Fibroblast of skin of left biceps (primary cell): Measurements from ENCODE around the gene ARHGAP8.

Source experiments
- DNase-seq, 2 experiments: peaks; one replicate each; pipeline ENCODE4 v3.0.0-alpha.2; 2013; ENCODE audit warnings: low read depth in 2 of 2

The ARHGAP8 gene

DNA sequence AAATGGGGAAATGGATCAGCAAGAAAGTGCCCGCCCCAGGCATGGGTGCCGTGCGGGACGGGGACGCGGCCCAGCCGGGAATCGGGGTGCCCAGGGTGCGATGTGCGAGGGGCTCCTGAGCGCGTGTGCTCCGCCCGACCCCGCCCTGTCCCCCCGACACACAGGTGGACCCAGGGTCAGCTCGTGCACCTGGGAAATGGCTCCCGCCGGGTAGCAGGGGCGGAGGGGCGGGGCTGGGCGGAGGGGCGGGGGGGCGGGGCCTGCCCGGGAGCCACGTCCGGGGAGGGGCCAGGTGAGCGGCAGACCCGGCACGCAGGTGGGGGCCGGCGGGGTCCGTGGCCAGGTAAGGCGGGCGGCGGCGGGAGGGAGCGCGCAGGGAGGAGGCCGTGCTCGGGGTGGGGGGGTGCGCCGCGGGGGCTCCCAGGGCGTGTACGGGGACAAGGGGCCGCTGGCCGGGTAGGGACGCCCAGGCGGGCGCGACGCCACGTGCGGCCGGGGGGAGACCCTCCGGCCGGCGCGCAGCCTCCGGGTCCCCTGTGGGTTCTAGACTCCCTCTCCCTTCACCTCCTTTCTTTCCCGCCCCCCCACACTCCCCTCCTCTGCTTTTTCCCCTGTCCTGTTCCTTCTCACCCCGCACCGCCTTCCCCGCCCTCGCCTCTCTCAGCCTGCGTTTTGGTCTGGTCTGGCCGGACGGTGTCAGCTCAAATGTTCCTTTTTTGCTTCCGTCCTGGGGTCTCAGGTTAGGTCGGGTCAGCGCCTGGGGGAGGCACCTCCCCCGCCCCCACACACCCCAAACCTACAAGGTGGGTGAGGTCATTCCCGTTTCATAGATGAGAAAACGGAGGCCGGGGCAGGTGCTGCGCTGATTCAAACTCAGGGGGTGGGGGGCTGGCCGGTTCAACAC is at the start of gene ARHGAP8:
ARHGAP8 (plus strand) TSS at position 291 of the 904 bp plus-strand sequence. CDS start 33,953 bp downstream, outside the sequence.
- DNase-seq, result no peak

- DNase-seq, result no peak
Measured at GRCh38 chr22:44703255-44703870, 49.0 kb upstream of the ARHGAP8 start.

DNA sequence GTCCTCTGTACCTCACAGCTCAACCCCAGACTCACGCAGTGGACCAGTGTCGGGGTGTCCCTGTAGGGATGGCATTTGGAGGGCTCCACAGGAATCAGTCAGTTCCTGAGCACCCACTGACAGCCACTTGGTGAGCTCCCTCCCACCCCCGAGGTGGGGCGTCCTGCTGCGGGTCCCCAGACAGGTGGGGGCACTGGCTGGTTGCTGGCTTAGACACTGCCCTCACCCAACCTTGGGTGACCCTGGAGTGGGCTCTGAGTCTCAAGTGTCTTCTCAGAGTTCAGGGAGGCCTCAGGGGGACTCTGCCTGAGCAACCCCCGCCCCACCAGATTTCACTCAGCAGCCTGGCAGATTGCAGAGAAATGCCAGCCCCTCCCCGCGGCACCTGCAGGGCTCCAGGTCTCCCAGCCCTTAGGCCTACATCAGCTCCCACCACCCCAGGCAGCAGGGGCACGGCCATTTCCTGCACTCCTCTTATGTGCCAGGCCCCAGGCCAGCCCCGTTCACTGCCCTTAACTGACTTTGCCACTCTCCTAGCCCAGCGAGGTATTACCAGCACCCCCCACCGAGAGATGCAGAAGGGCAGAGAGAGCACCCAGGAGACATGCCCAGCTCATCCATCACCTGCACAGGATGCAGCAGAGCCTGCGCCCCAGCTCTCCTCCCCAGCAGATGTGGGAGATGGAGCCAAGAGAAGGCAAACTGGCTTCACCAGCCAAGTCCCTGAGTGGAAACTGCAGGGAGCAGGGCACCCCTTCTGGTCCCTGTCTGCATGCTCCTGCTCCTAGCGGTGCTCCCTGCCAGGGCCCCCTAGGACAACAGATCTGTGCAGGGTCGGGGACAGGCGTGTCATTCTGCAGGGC is 48.0 kb upstream of the ARHGAP8 start:
- DNase-seq, result no peak

GRCh38 chr22:44705022-44705297 is 47.4 kb upstream of the ARHGAP8 start:
- DNase-seq, result no peak

DNA sequence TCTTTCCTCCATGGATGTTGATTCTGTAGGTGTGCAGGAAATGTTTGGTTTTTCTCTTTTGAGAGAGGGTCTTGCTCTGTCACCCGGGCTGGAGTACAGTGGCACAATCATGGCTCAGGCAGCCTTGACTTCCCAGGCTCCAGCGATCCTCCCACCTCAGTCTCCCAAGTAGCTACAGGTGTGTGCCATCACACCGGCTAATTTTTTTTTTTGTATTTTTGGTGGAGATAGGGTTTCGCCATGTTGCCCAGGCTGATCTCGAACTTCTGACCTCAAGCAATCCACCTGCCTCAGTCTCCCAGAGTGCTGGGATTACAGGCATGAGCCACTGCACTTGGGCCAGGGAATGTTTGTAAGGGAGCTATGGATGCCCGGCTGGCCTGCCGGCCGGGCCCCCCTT is 45.9 kb upstream of the ARHGAP8 start:
- no peak for DNase-seq

- no peak for DNase-seq
Measured at GRCh38 chr22:44707178-44707577, 45.2 kb upstream of the ARHGAP8 start.

GRCh38 chr22:44707752-44708151 is 44.6 kb upstream of the ARHGAP8 start:
- DNase-seq, result no peak

GRCh38 chr22:44709881-44710392 is 42.4 kb upstream of the ARHGAP8 start:
- no peak for DNase-seq

- DNase-seq, result no peak
Measured at GRCh38 chr22:44710474-44711240, 41.7 kb upstream of the ARHGAP8 start.

GRCh38 chr22:44711241-44711560 is 41.2 kb upstream of the ARHGAP8 start:
- DNase-seq, result no peak

DNA sequence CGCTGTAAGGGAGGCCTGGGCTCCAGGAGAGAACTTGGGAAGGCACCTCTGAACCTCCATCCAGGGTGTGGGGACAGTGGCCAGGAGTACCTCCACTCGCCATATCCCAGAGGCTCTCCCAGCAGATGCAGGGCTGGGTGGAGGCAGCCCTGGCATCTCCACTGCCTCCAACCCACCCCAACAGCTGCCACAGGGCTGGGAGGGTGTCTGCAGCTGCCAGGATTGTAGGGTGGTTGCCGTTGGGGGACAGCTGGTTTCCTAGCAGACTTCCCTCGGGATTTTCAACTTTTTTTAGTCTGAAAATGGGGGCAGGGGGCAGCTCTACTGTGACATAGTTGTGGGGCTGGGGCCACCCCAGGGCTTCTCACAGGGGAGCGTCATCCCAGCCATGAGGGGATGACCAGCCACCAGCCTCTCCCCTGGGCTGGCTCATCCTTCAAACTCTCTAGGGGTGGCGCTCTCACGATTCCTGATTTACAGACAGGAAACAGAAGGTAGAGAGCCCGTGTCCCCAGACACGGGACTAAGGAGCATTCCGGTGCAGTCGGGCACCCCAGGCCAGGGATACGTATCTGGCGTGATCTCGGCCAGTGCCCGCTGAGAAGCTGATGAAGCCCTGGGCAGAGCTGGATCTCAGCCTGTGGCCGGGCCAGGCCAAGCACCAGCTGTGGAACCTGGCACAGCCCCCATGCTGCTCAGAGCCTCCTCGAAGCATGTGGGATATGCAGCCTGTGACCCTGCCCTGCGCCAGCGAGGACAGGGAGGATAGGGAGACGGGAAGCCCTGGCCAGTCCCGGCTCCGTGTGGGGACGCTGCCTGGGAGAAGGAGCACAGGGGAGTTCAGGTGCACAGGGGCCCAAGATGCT is 40.5 kb upstream of the ARHGAP8 start:
- DNase-seq, result no peak

- DNase-seq, result no peak
Measured at GRCh38 chr22:44712962-44713361, 39.4 kb upstream of the ARHGAP8 start.

DNA sequence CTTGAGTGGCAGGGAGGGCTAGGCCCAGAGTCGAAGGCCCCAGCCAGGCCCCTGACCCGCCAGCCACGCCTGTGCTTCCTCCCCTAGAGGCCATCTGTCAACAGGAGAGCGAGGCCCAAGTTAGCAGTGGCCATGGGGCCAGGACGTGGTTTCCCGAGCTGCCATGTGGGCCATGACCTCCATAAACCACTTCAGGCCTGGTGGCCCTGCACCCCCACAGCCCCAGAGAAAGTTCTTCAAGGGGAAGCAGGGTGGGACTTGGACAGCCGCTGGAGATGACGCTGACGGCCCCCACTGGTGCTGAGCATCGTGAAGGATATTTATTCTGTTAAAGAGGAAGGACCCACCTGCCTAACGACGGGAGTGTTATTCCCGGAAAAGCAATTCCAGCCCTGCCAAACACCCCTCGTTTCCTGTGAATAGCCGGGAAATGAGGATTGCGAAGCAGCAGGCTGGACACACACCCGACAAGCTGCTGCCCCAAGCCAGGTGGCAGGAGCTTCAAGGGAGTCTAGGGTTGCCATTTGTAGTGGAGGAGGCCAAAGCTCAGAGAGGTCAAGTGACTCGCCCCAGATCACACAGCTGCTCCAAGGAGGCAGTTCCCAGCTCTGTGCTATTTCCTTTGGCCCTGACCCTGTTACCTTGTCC is 37.5 kb upstream of the ARHGAP8 start:
- DNase-seq, result no peak

- DNase-seq, result no peak
Measured at GRCh38 chr22:44718418-44718817, 34.0 kb upstream of the ARHGAP8 start.

DNA sequence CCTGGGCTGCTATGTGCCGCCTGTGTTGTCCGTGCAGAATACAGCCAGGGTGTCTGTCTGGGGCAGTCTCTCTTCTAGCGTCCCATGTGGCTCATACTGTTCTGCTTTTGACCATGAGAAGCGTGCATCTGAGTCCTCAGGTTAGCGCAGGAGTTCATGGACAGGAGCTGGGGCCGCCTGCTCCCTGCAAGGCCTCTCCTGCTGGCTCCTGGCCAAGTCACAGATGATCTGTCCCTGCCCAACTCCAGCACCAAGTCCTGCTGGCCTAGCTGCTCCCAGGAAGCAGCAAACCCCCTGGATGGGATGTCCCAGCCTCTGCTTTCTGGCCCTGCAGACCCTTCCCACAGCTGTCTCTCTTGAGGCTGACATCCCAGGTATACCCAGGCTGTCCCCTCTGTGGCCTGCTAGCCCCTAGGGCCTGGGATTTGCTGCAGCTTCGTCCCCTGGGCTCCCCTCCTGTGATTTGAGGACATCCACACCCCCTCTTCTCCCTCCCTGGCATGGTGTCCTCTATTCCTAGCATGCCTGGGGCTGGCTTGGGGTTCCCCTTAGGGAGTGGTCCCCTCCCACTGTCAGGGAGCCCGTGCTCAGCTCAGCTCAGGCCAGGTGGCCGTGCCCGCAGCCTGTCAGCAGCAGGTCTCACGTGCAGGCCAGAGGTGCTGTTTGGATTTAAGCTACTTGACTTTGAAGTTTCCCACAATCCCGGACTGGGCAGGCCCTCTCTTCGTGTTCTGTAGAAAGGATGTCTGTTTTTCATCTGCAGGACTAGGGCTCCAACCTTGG is 32.6 kb upstream of the ARHGAP8 start:
- DNase-seq, result no peak

- no peak for DNase-seq
Measured at GRCh38 chr22:44721213-44721612, 31.2 kb upstream of the ARHGAP8 start.

- no peak for DNase-seq
Measured at GRCh38 chr22:44722611-44723010, 29.8 kb upstream of the ARHGAP8 start.

- DNase-seq, result no peak
Measured at GRCh38 chr22:44723801-44724200, 28.6 kb upstream of the ARHGAP8 start.

DNA sequence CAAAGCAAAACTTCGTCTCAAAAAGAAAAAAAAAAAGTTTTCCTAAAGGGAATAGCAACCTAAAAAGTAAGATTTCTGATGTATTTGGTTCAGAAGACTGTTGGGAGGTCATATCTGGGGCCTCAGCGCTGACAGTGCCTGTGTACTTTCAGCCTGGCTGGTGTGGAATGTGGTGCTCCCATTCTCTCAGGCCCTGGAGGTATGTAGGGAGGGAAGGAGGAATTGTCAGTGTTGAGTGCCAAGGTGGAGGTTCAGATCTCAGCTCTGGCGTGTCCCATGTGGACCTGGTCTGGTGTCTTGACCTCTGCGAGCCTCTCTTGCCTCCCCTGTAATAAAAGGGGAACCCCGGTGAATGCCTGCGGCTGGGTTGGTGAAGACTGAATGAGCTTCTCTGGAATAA is 28.0 kb upstream of the ARHGAP8 start:
- DNase-seq, result no peak
